Transverse colon (tissue), 4 donors: ENCODE data around the gene MSRB2. TPM values are rescaled to one million over a fixed set of nuclear protein-coding genes. Genes with fewer than 3 reads are reported as not detected.

Experiments
- DNase-seq: peaks from one replicate; pipeline ENCODE4 v3.0.0-alpha.2; 2019
- H3K27ac ChIP-seq, 4 donors: fragments of 200-600 bp; sonication (generic); 2 replicates each; pipeline ENCODE4 v1.5.1; 2016 to 2018; ENCODE audit warnings: inconsistent platforms in 4 of 4
- H3K27me3 ChIP-seq: fragments of 200-600 bp; sonication (generic); 2 replicates; pipeline ENCODE4 v1.5.1; 2017; ENCODE audit warnings: inconsistent platforms
- H3K36me3 ChIP-seq, 4 donors: fragments of 200-600 bp; sonication (generic); 2 replicates each; pipeline ENCODE4 v1.5.1; 2017 to 2019; ENCODE audit warnings: inconsistent platforms in 4 of 4
- H3K4me1 ChIP-seq, 4 donors: fragments of 200-600 bp; sonication (generic); 2 replicates each; pipeline ENCODE4 v1.5.1; 2017 to 2020; ENCODE audit warnings: inconsistent platforms in 4 of 4
- H3K4me3 ChIP-seq, 4 donors: fragments of 200-600 bp; sonication (generic); 1 replicate in 1 of 4; 2 replicates in 3 of 4; pipeline versions ENCODE4 v1.5.1 to v1.6.1; 2017 to 2019; ENCODE audit warnings: inconsistent platforms in 4 of 4
- H3K9me3 ChIP-seq, 2 donors: fragments of 200-600 bp; sonication (generic); 2 replicates each; pipeline ENCODE4 v1.5.1; 2017 to 2019; ENCODE audit warnings: inconsistent platforms in 2 of 2
- CTCF ChIP-seq, 5 experiments: fragments of 200-600 bp in 3 of 5; fragments of 450-650 bp in 2 of 5; sonication (generic) in 3 of 5; IDR thresholded peaks; 1 replicate in 2 of 5; 2 replicates in 3 of 5; pipeline ENCODE4 v1.5.1; 2016 to 2017; ENCODE audit warnings: antibody characterized with exemption in 5 of 5, inconsistent platforms in 3 of 5, mild to moderate bottlenecking in 2 of 5, moderate library complexity in 1 of 5
- EP300 ChIP-seq: sonication (generic); formaldehyde crosslinking; IDR thresholded peaks from one replicate; pipeline ENCODE4 v1.6.1; 2017; ENCODE audit warnings: antibody characterized with exemption, low read depth
- POLR2A ChIP-seq: fragments of 450-650 bp; IDR thresholded peaks from one replicate; pipeline ENCODE4 v1.6.1; 2016; ENCODE audit warnings: antibody characterized with exemption, mild to moderate bottlenecking, moderate library complexity
- POLR2AphosphoS5 ChIP-seq, 3 donors: sonication (generic); formaldehyde crosslinking; IDR thresholded peaks; one replicate each; pipeline ENCODE4 v1.6.1; 2016; ENCODE audit warnings: antibody characterized with exemption in 3 of 3
- WGBS, 2 donors: methylation state at CpG; one replicate each; pipeline ENCODE4 v1.1.5; 2018; ENCODE audit warnings: low coverage in 1 of 2; 5-methylcytosine and 5-hydroxymethylcytosine counted together
- in situ Hi-C, 4 donors: fragments of 200-750 bp; cut with MboI; loops; one replicate each; pipeline versions ENCODE4 v1.15.0 to v1.15.1; 2017; ENCODE audit warnings: low sequenced_read_pairs in 3 of 4, low pct_ligation_motif_present in 1 of 4, low pct_unique_long_range_greater_than_20kb in 1 of 4
- intact Hi-C: fragments of 100-400 bp; cut with DNase I; formaldehyde crosslinking; loops from one replicate; pipeline ENCODE4 v1.15.1; 2023; ENCODE audit warnings: low total_unique reads
- total RNA-seq, 4 donors: library from RNA; depleted of rRNA; stranded (reverse); fragments of >200 nt; gene quantifications; one replicate each; pipeline ENCODE4 v1.1.0, GENCODE V29; 2016

The MSRB2 gene
- total RNA-seq, 4 donors from 2014 or later = 7.5 to 29.1 (median 19.2) TPM

GRCh38 chr10:23156447-23157150, 61.2 kb downstream of the MSRB2 start:
- Histone ChIP-seq H3K4me1 (peaks cover 0 to 4% (median 0%) of the 10 kb centered on the region in 4 donors), H3K4me3 (no peak overlapping the region), H3K9me3 (no peaks in the 10 kb centered on the region), H3K27ac (no peak overlapping the region), H3K36me3 (no peaks in the 10 kb centered on the region), H3K27me3 (peaks cover 10% of the 10 kb centered on the region)
- 59 to 62% methylated on average over 7 to 10 of the region's 10 CpGs for WGBS, 2 donors
- DNase-seq = no peak
- intact Hi-C loops = no loop called here
- in situ Hi-C loops = loop anchor here in 2 of 4 donors (25.0 kb wide), 2 partner anchors 381 to 1406 kb away; no protein-coding TSS in a partner anchor
- TF ChIP-seq EP300 = no peak
- TF ChIP-seq POLR2AphosphoS5 (IDR thresholded peaks at IDR 0.05) = no peak
- no peak for TF ChIP-seq CTCF (IDR thresholded peaks at IDR 0.05)
- no peak for TF ChIP-seq POLR2A

GRCh38 chr10:23157239-23157681, 61.9 kb downstream of the MSRB2 start:
- Histone ChIP-seq H3K27ac (no peak overlapping the region), H3K27me3 (peaks cover 10% of the 10 kb centered on the region), H3K4me3 (no peak overlapping the region), H3K36me3 (no peaks in the 10 kb centered on the region), H3K4me1 (peaks cover 0 to 4% (median 0%) of the 10 kb centered on the region in 4 donors), H3K9me3 (no peaks in the 10 kb centered on the region)
- DNase-seq = no peak
- intact Hi-C loops = no loop called here
- no peak for TF ChIP-seq CTCF (IDR thresholded peaks at IDR 0.05)
- TF ChIP-seq POLR2AphosphoS5 (IDR thresholded peaks at IDR 0.05) = no peak
- no peak for TF ChIP-seq POLR2A
- TF ChIP-seq EP300 = no peak
- in situ Hi-C loops = loop anchor here in 2 of 4 donors (25.0 kb wide), 2 partner anchors 380 to 1405 kb away; no protein-coding TSS in a partner anchor
- WGBS, 2 donors = 46 to 49% methylated on average over 9 to 14 of the region's 14 CpGs

GRCh38 chr10:23157691-23158369, 62.5 kb downstream of the MSRB2 start:
- H3K27me3 ChIP-seq = peaks cover 10% of the 10 kb centered on the region
- H3K4me1 ChIP-seq = peaks cover 0 to 4% (median 0%) of the 10 kb centered on the region in 4 donors
- 47 to 49% methylated on average over 11 to 12 of the region's 12 CpGs for WGBS, 2 donors
- no peak for TF ChIP-seq CTCF (IDR thresholded peaks at IDR 0.05)
- no peak for TF ChIP-seq POLR2AphosphoS5 (IDR thresholded peaks at IDR 0.05)
- no peaks in the 10 kb centered on the region for H3K36me3 ChIP-seq
- intact Hi-C loops (no loop called here), in situ Hi-C loops (loop anchor here in 2 of 4 donors (25.0 kb wide), 2 partner anchors 379 to 1404 kb away; no protein-coding TSS in a partner anchor)
- H3K27ac ChIP-seq = no peak overlapping the region
- H3K9me3 ChIP-seq = no peaks in the 10 kb centered on the region
- DNase-seq = no peak
- H3K4me3 ChIP-seq = peak overlapping the region in 1 of 4 donors; percentile 3

- peak; percentile 27 for DNase-seq
- H3K4me1 ChIP-seq = peaks cover 0 to 4% (median 0%) of the 10 kb centered on the region in 4 donors
- no peaks in the 10 kb centered on the region for H3K36me3 ChIP-seq
- 3 to 6% methylated on average over 5 of the region's 5 CpGs for WGBS, 2 donors
- H3K4me3 ChIP-seq = peak overlapping the region in 1 of 4 donors; percentile 3
- no peaks in the 10 kb centered on the region for H3K9me3 ChIP-seq
- intact Hi-C loops = no loop called here
- H3K27me3 ChIP-seq = peaks cover 10% of the 10 kb centered on the region
- in situ Hi-C loops = loop anchor here in 2 of 4 donors (25.0 kb wide), 2 partner anchors 379 to 1404 kb away; no protein-coding TSS in a partner anchor
- no peak for TF ChIP-seq POLR2A
- TF ChIP-seq POLR2AphosphoS5 (IDR thresholded peaks at IDR 0.05) = no peak
- peak; percentile 66 to 77 (median 72) for TF ChIP-seq CTCF (IDR thresholded peaks at IDR 0.05)
- TF ChIP-seq EP300 = no peak
- H3K27ac ChIP-seq = no peak overlapping the region
Measured at GRCh38 chr10:23158370-23158769, 63.0 kb downstream of the MSRB2 start.
